ENCODE results near the gene ZC2HC1B. TPM values are rescaled to one million over a fixed set of nuclear protein-coding genes. Genes with fewer than 3 reads are reported as not detected.

Gene ZC2HC1B
- total and polyA plus RNA-seq, 9 of the 15 experiments (the other 6 are each of a cell fraction or from before 2014, with no cell fraction given), result not detected

- TF ChIP-seq PRDM10 (IDR thresholded peaks at IDR 0.05; ENCODE audit: partially characterized antibody) (peak; percentile 95), MAX (CRISPR knock-in tag; IDR thresholded peaks at IDR 0.05) (peak; percentile 99), L3MBTL2 (IDR thresholded peaks at IDR 0.05) (peak; percentile 97), E2F8 (IDR thresholded peaks at IDR 0.05; ENCODE audit: low read depth, partially characterized antibody) (peak; percentile 57), ESRRA (IDR thresholded peaks at IDR 0.05; ENCODE audit: borderline replicate concordance, low read depth) (0 out of 2 replicates have a peak, but pooled peaks have one; percentile 33), MAFF (IDR thresholded peaks at IDR 0.05; ENCODE audit: low read length) (peak; percentile 49; the same call in 1 of the 2 replicates), ZNF444 (CRISPR knock-in tag; IDR thresholded peaks at IDR 0.05) (no peak), FOXM1 (IDR thresholded peaks at IDR 0.05; ENCODE audit: low read depth) (no peak), FOXM1 (CRISPR knock-in tag; IDR thresholded peaks at IDR 0.05; ENCODE audit: low read depth) (peak; percentile 95), E2F4 (CRISPR knock-in tag; IDR thresholded peaks at IDR 0.05; ENCODE audit: low read depth) (peak; percentile 50; the same call in 1 of the 2 replicates), ZNF740 (CRISPR knock-in tag; IDR thresholded peaks at IDR 0.05) (no peak), ZNF740 (tag; IDR thresholded peaks at IDR 0.05) (no peak), ZNF239 (CRISPR knock-in tag; IDR thresholded peaks at IDR 0.05) (no peak; the same call in 1 of the 2 replicates), RUNX1 (IDR thresholded peaks at IDR 0.05; ENCODE audit: low read depth) (no peak), KLF1 (tag; IDR thresholded peaks at IDR 0.05) (peak; percentile 35; the same call in 1 of the 2 replicates), SOX6 (IDR thresholded peaks at IDR 0.05) (no peak), TARDBP (IDR thresholded peaks at IDR 0.05) (no peak), HNRNPL (IDR thresholded peaks at IDR 0.05; ENCODE audit: low read depth, low read length) (no peak; the same call in 1 of the 2 replicates), ZKSCAN3 (CRISPR knock-in tag; IDR thresholded peaks at IDR 0.05) (no peak)
Measured at GRCh38 chr6:143842902-143843676, 21.2 kb upstream of the ZC2HC1B start, which contains the start of gene LTV1 (continued).

Data from K562 (cell line).